HG03064 (cell line): ENCODE data around the gene ANGPTL2.

Source experiments
- ATAC-seq: cut with Tn5 transposase; IDR thresholded peaks from one replicate; pipeline ENCODE4 v1.9.1; 2021; ENCODE audit warnings: low read depth; ENCODE audit not compliant: unreplicated experiment

ANGPTL2 gene

GRCh38 chr9:127056446-127056845, 66.0 kb downstream of the ANGPTL2 start:
- ATAC-seq: no peak

GRCh38 chr9:127055745-127056402, 66.6 kb downstream of the ANGPTL2 start:
- ATAC-seq: no peak

- no peak for ATAC-seq
These were observed 68.5 kb downstream of the ANGPTL2 start for GRCh38 chr9:127053960-127054359.

GRCh38 chr9:127053057-127053821, 69.2 kb downstream of the ANGPTL2 start:
- ATAC-seq: no peak

- ATAC-seq: no peak
These were observed 70.4 kb downstream of the ANGPTL2 start for GRCh38 chr9:127051881-127052595.

- no peak for ATAC-seq
These were observed 71.8 kb downstream of the ANGPTL2 start for GRCh38 chr9:127050591-127051001.

- ATAC-seq: no peak
These were observed 72.3 kb downstream of the ANGPTL2 start for GRCh38 chr9:127050152-127050551.

- ATAC-seq: no peak
These were observed 72.9 kb downstream of the ANGPTL2 start for GRCh38 chr9:127049581-127049980.

- no peak for ATAC-seq
These were observed 73.4 kb downstream of the ANGPTL2 start for GRCh38 chr9:127049044-127049443.

GRCh38 chr9:127047971-127048370, 74.5 kb downstream of the ANGPTL2 start:
- no peak for ATAC-seq

GRCh38 chr9:127045148-127045547, 77.3 kb downstream of the ANGPTL2 start:
- no peak for ATAC-seq

GRCh38 chr9:127039492-127039891, 82.9 kb downstream of the ANGPTL2 start:
- no peak for ATAC-seq

GRCh38 chr9:127038531-127038930, 83.9 kb downstream of the ANGPTL2 start:
- no peak for ATAC-seq
